SKM-1 (cell line): ENCODE data around the gene RHCE.
"Not testable (repeated sequence)": the region's sequence is repeated elsewhere in the genome, so short reads cannot be mapped to it uniquely, and the experiment has no call there.

Source experiments
- DNase-seq: peaks from one replicate; lab custom pipeline; 2025; ENCODE audit not compliant: unreplicated experiment; lab: John Stamatoyannopoulos, UW

The RHCE gene

DNA sequence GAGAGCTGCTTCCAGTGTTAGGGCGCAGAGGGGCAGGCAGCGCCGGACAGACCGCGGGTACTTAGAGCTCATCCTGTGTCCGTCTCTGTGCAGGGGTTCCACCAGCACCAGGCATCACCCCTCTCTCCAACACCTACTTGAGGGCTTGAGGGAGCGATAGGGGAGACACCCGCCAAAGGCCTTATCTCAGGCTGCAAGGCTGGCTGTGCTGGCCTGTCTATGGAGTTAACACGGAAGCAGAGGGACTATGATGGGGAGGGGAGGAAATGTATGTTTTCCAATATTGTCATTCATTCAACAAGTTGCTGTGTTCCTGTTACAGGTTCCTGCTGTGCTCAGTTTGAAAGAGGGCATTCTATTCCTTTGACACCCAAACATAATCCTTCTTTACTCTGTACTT lies at the start of gene RHCE:
TSS of gene RHCE (minus strand) at position 111 of the 400 bp plus-strand sequence. CDS start at position 72, 39 bp downstream.
- not testable (repeated sequence) for DNase-seq

DNA sequence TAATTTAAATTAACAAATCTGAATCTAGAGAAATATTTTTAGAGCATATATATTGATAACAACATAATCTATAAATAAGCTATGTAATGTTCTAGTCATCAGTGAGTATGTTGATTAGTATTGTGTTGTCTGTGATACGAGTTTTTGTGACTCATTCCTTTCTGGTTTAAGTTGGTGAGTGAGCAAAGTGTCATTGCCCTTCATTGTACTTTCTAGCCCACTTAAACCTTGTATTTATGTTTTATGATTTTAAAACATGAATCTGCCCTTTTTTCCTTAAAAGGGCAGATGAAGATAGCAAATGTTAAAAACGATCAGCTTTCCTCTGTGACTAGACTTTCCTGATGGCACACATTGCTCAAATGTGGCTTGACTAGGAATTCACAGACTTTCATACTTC lies 48.6 kb upstream of the RHCE start:
- DNase-seq = no peak

- no peak for DNase-seq
Measured at GRCh38 chr1:25468033-25468432, 47.4 kb upstream of the RHCE start.

DNA sequence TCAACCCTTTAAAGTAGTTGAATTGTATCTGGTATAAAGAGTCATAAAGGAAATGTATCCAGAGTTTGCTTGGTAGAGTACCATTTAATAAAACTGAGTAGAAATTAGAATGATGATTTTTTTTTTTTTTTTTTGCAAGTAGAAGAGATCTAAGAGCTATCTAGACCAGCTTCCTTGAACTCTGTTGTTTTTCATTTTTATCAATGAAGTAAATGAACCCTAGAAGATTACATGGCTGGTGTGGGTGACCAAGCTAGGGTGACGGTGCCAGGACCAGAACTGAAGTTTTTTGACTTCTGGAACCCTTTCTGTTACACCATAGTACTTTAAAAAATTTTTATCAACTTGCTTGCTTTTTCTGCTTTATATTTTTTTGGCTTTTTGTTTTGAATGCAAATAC lies 47.0 kb upstream of the RHCE start:
- no peak for DNase-seq

- DNase-seq = no peak
Measured at GRCh38 chr1:25467193-25467592, 46.6 kb upstream of the RHCE start.

DNA sequence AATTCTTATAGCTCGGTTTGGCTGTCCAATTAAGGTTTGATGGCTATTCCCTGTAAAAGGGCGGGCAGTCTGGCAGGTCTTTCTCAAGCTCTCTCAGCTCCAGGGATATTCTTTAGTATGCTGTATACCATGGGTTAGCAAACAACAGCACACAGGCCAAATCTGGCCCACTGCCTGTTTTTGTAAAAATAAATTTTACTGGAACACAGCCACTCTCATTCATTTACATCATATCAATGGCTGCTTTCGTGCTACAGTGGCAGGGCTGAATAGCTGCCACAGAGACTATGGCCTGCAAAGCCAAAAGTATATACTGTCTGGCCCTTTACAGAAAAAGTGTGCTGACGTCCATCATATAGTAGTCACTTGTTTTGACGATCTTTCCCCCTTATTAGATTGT lies 42.1 kb upstream of the RHCE start:
- DNase-seq = no peak

DNA sequence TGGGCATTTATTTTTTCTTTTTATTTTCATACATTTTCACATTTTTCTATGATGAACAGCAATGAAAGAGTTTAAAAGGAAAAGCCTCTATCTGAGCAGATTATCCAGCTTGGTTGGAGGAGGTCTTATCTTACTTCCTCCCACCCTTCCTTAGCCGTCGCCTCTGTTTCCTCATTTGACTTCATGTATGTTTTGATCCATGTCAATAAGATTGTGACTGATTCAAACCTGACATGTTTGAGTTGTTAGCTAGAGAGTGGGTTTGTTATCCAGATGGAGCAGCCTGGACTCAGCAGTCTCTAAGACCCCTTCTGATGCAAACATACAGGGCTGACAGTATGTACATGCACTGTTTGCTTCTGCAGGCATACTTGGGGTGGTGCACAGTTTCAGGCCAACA lies 41.2 kb upstream of the RHCE start:
- no peak for DNase-seq

GRCh38 chr1:25460816-25461215 lies 40.2 kb upstream of the RHCE start:
- not testable (repeated sequence) for DNase-seq

GRCh38 chr1:25460020-25460419 lies 39.4 kb upstream of the RHCE start:
- DNase-seq = no peak

DNA sequence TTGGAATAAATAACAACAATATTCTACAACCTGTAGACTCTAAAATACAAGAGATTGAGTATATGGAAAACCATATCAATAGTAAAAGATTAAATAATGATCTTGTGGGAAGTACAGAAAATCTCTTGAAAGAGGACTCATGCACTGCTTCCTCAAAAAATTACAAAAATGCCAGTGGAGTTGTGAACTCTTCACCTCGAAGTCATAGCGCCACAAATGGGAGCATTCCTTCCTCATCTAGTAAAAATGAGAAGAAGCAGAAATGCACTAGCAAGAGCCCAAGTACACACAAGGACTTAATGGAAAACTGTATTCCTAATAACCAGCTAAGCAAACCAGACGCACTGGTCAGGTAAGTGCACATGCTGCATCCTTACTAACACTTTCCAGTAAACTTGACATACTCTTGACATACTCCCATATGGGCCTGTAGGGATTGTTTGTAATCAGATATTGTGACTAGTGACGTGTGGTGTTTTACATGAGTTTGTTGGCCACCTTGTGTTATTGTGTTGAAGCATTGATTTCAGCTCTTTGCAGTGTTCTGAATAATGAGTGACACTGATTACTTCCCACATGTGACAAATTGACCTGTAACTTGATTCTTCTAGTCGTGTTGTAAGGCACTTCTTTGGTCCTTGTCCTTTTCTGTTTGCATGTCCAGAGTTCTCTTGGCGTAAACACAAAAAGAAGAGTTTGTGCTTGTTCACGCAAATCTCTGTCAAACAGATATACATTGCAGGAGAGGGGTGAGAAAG lies 38.1 kb upstream of the RHCE start:
- peak; percentile 66 for DNase-seq

- peak; percentile 85 for DNase-seq
Measured at GRCh38 chr1:25456502-25456901, 35.9 kb upstream of the RHCE start.

- DNase-seq = peak; percentile 69
Measured at GRCh38 chr1:25451908-25452307, 31.3 kb upstream of the RHCE start.

DNA sequence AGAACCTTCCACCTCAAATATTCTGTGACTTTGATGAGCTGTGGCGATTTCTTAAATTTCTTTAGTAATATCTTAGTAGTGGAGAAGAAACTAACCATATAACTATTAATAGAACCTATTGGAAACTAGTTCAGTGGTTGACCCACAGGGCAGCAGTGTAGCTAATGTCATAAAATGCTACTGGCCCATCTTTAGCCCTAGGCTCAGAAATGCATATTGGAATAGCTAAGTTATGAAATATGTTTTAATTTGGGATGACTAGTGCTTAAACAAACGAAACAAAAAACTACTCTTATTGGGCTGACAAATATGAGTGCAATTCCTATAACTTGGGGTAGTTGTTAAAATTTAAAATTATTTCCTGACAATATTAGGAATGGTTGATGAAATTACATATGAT lies 30.3 kb upstream of the RHCE start:
- DNase-seq = no peak

- DNase-seq = no peak
Measured at GRCh38 chr1:25447547-25447946, 26.9 kb upstream of the RHCE start.

DNA sequence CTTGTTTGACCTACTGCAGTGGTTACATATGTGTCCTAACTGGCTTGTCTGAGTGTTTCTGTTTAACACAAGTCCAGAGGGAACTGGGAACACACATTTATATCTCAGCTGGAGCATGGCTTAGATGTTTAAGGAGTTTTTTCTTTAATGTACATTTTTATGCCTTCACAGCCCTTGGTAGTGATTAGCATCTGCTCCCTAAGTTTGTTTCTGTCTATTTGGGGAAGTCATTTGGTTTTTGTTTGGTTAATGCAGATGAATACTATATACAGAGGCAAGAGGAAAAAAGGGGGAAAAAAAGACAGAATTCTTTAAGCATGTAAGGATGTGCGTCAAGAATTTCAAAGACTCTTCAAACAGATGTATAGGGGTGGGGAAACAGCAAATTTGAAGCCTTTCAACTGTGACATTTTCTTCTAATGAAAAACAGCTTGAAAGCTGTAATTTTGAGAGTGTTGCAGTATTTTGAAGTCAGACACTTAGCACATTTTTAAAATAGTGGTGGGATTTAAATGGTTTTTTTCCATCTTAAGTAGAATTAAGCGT lies 25.4 kb upstream of the RHCE start:
- no peak for DNase-seq

GRCh38 chr1:25444604-25445003 lies 24.0 kb upstream of the RHCE start:
- DNase-seq = not testable (repeated sequence)

- no peak for DNase-seq
Measured at GRCh38 chr1:25443030-25443699, 22.5 kb upstream of the RHCE start.

DNA sequence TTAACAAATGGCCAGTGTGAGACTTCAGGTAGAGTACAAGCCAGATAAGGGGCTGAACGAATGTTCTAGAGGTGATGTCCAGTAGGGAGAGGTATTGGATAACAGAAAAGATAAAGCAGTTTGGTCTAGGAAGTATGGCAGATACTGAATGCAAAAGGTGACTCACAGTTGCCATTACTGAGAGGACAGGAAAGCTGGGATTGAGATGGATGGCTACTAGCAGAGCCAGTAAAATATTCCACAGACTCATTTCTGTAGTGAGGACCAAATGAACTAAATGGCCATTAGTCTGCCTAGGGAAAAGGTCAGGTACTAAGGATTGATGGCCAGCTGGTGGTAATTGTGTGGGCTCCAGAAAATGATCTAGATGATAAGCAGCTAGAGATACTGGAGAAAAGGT lies 21.6 kb upstream of the RHCE start:
- no peak for DNase-seq

- DNase-seq = no peak
Measured at GRCh38 chr1:25439287-25439686, 18.7 kb upstream of the RHCE start.

- DNase-seq = no peak
Measured at GRCh38 chr1:25437672-25438071, 17.0 kb upstream of the RHCE start.

DNA sequence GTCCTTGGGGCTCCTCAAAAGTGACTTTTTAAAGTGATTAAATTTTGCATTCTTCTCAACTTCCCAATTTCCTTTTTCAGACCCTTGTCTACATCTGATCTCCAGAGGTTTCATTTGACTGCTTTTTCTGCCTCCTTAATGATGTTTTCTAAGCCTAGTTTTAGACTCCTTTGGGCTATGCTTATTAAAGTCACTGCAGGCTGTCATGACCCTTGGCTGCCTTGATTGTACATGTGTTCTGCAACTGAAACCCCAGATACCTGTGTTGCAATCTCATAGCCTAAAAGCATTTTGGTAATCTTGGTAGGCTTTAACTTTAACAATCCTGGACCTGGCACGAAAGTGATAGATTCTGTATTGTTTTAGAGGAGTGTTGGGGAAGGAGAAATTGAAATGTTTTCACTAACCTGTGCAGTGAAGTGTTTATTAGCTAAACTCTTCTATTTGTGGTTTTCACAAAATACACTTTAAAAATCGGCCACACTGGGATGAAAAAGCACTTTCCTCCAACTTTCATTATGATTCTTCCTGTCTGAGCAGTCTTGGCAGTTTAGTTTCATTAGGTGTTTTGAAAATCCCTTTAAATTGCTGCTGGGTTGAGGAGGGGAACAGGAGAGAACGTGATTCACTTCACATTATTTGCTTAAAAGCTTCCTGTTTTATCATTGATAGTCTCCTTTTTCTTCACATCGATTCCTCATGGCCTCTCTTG lies 14.9 kb upstream of the RHCE start:
- DNase-seq = peak; percentile 13
